DOHH2 (cell line): Measurements from ENCODE around the gene DDAH2.

Experiments
- H3F3A ChIP-seq: fragments of 200-600 bp; sonication (generic), shearing (Covaris generic); 2 replicates; pipeline ENCODE4 v1.6.0; 2016; ENCODE audit warnings: antibody characterized with exemption, mild to moderate bottlenecking; ENCODE audit not compliant: control insufficient read depth, insufficient read depth
- H3K27ac ChIP-seq: fragments of 200-600 bp; sonication (generic); 2 replicates; pipeline ENCODE4 v1.5.1; 2014; ENCODE audit warnings: low read depth, mild to moderate bottlenecking, low read length, moderate library complexity
- H3K27me3 ChIP-seq: fragments of 200-600 bp; sonication (generic); 2 replicates; pipeline ENCODE4 v1.6.1; 2014; ENCODE audit warnings: mild to moderate bottlenecking, low read length, mixed read lengths; ENCODE audit not compliant: control insufficient read depth
- H3K36me3 ChIP-seq: fragments of 200-600 bp; sonication (generic); 2 replicates; pipeline ENCODE4 v1.6.1; 2014; ENCODE audit warnings: mild to moderate bottlenecking, low read length, moderate library complexity, mixed read lengths; ENCODE audit not compliant: control insufficient read depth
- H3K4me1 ChIP-seq: fragments of 200-600 bp; sonication (generic); 2 replicates; pipeline ENCODE4 v1.6.1; 2014; ENCODE audit warnings: mild to moderate bottlenecking, low read length, mixed read lengths; ENCODE audit not compliant: control insufficient read depth
- H3K4me2 ChIP-seq: fragments of 200-600 bp; sonication (generic); 2 replicates; pipeline ENCODE4 v1.6.0; 2014; ENCODE audit warnings: mild to moderate bottlenecking, low read length, moderate library complexity
- H3K4me3 ChIP-seq: fragments of 200-600 bp; sonication (generic); 2 replicates; pipeline ENCODE4 v1.5.1; 2014; ENCODE audit warnings: mild to moderate bottlenecking, low read length, mixed read lengths
- H3K79me2 ChIP-seq: fragments of 200-600 bp; sonication (generic); 2 replicates; pipeline ENCODE4 v1.6.1; 2014; ENCODE audit warnings: mild to moderate bottlenecking, low read length, mixed read lengths; ENCODE audit not compliant: control insufficient read depth
- H3K9me2 ChIP-seq: fragments of 200-600 bp; sonication (generic); replicated peaks from 2 replicates; pipeline ENCODE4 v1.6.1; 2014; ENCODE audit warnings: mild to moderate bottlenecking, low read length, mixed read lengths; ENCODE audit not compliant: control insufficient read depth
- H3K9me3 ChIP-seq: fragments of 200-600 bp; sonication (generic); 2 replicates; pipeline ENCODE4 v1.6.1; 2014; ENCODE audit warnings: antibody characterized with exemption, low read length, mixed read lengths; ENCODE audit not compliant: control insufficient read depth, insufficient read depth
- H4K20me1 ChIP-seq: fragments of 200-600 bp; sonication (generic); 2 replicates; pipeline ENCODE4 v1.6.0; 2014; ENCODE audit warnings: low read depth, mild to moderate bottlenecking, antibody characterized with exemption, low read length, moderate library complexity; ENCODE audit not compliant: control insufficient read depth, insufficient read depth
- EZH2phosphoT487 ChIP-seq: fragments of 200-600 bp; sonication (generic); IDR thresholded peaks from 2 replicates; pipeline ENCODE4 v1.6.1; 2017; ENCODE audit warnings: borderline replicate concordance, mild to moderate bottlenecking, antibody characterized with exemption, low read length, moderate library complexity, mixed read lengths
- TF ChIP-seq, protein P1 (sequence below): fragments of 200-600 bp; sonication (generic); IDR thresholded peaks from one replicate; pipeline ENCODE4 v1.5.1; 2014; ENCODE audit warnings: antibody characterized with exemption, mild to moderate bottlenecking, low read depth, low read length; ENCODE audit not compliant: poor library complexity, severe bottlenecking

The DDAH2 gene

DNA sequence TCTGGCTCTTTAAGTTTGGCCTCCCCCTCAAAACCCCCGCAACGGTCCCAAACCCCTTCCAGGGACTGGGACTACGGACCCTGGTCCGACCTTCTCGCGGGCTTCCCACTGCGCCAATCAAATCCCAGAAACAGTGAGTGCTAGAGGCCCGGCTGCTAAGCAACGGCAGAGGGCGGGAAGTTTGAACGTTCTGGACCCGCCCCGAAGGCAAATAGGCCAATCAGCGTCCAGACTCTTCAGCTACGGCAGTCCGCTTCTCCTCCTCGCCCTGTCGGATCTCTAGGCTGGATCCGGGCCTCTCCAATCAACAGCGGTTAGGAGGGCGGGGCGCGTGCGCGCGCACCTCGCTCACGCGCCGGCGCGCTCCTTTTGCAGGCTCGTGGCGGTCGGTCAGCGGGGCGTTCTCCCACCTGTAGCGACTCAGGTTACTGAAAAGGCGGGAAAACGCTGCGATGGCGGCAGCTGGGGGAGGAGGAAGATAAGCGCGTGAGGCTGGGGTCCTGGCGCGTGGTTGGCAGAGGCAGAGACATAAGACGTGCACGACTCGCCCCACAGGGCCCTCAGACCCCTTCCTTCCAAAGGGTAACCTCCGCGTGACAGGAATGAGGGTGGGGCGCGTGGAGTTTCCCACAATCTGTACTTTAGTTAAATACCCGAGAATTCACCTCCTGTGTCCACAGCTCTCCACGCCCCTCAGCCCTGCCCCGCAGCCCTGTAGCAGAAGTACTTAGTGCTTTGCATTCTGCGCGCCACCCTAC lies 10.7 kb upstream of the DDAH2 start, which contains the start of gene MSH5:
Gene MSH5 (plus strand): TSS at position 367 of the 758 bp plus-strand sequence. CDS start 462 bp downstream, outside the sequence.
- Histone ChIP-seq H3K27me3 (no peaks in the 10 kb centered on the region), H4K20me1 (no peaks in the 10 kb centered on the region), H3K4me2 (peak within 1 kb of the TSS; percentile 93), H3K79me2 (peaks cover 48% of the 10 kb centered on the region), H3K9me3 (no peaks in the 10 kb centered on the region), H3K36me3 (peaks cover 57% of the 10 kb centered on the region), H3K27ac (peak within 1 kb of the TSS; percentile 96), H3F3A (peaks cover 29% of the 10 kb centered on the region), H3K9me2 (no peaks in the 10 kb centered on the region), H3K4me3 (peak within 1 kb of the TSS; percentile 84), H3K4me1 (peaks cover 62% of the 10 kb centered on the region)
- TF ChIP-seq, protein P1, sequence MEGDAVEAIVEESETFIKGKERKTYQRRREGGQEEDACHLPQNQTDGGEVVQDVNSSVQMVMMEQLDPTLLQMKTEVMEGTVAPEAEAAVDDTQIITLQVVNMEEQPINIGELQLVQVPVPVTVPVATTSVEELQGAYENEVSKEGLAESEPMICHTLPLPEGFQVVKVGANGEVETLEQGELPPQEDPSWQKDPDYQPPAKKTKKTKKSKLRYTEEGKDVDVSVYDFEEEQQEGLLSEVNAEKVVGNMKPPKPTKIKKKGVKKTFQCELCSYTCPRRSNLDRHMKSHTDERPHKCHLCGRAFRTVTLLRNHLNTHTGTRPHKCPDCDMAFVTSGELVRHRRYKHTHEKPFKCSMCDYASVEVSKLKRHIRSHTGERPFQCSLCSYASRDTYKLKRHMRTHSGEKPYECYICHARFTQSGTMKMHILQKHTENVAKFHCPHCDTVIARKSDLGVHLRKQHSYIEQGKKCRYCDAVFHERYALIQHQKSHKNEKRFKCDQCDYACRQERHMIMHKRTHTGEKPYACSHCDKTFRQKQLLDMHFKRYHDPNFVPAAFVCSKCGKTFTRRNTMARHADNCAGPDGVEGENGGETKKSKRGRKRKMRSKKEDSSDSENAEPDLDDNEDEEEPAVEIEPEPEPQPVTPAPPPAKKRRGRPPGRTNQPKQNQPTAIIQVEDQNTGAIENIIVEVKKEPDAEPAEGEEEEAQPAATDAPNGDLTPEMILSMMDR, result no peak
- TF ChIP-seq EZH2phosphoT487, result no peak

- no peak for TF ChIP-seq EZH2phosphoT487
- TF ChIP-seq, protein P1, result peak; percentile 49
- H3K27ac ChIP-seq, result peak overlapping the region; percentile 96
- no peaks in the 10 kb centered on the region for H3K9me2 ChIP-seq
- peaks cover 37% of the 10 kb centered on the region for H3F3A ChIP-seq
- H3K4me3 ChIP-seq, result peak overlapping the region; percentile 84
- H3K9me3 ChIP-seq, result no peaks in the 10 kb centered on the region
- H3K36me3 ChIP-seq, result peaks cover 58% of the 10 kb centered on the region
- H3K4me1 ChIP-seq, result peaks cover 71% of the 10 kb centered on the region
- peaks cover 8% of the 10 kb centered on the region; the same call in 1 of the 2 replicates for H4K20me1 ChIP-seq
- H3K4me2 ChIP-seq, result peak overlapping the region; percentile 93
- H3K27me3 ChIP-seq, result no peaks in the 10 kb centered on the region
- H3K79me2 ChIP-seq, result peaks cover 63% of the 10 kb centered on the region
These were observed 9.2 kb upstream of the DDAH2 start for GRCh38 chr6:31737991-31738979.

DNA sequence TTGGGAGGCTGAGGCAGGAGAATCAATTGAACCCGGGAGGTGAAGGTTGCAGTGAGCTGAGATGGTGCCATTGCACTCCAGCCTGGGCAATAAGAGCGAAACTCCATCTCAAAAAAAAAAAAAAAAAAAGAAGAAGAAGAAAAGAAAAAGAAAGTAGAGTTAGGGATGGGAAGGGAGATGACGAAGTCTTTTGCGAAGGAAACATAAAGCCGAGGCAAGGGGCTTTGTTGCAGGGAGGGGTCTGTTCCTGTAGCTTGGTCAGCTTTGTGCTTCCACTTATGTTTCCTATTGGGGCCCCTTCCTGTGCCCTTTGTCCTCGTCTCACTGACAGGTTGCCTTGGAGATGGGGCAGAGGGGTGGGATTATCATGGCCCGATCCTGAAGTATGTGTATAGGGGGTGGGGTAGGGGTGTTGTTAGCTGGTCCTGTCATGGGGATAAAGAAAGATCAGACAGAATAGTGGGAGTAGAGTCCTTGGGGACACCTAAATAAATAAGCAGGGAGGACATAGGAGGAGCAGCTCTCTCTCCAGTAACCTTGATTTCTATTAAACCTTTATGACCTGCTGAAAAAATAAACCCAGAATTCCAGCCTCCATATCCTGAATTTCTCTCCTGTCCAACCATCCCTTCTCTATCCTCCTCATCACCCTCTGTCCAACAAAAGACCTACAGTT lies 8.4 kb upstream of the DDAH2 start:
- H3K36me3 ChIP-seq, result peaks cover 57% of the 10 kb centered on the region
- H3K4me3 ChIP-seq, result peak overlapping the region; percentile 84
- H3F3A ChIP-seq, result peaks cover 38% of the 10 kb centered on the region
- peak overlapping the region; percentile 96 for H3K27ac ChIP-seq
- H3K79me2 ChIP-seq, result peaks cover 60% of the 10 kb centered on the region
- no peaks in the 10 kb centered on the region for H3K9me2 ChIP-seq
- no peaks in the 10 kb centered on the region for H3K9me3 ChIP-seq
- H3K4me2 ChIP-seq, result peak overlapping the region; percentile 93
- TF ChIP-seq, protein P1, result no peak
- no peaks in the 10 kb centered on the region for H3K27me3 ChIP-seq
- H3K4me1 ChIP-seq, result peaks cover 68% of the 10 kb centered on the region
- peaks cover 8% of the 10 kb centered on the region; the same call in 1 of the 2 replicates for H4K20me1 ChIP-seq
